Fibroblast of skin of back (primary cell): Measurements from ENCODE around the gene FOXP1.
A peak's percentile ranks its signal among the peaks of the same experiment; 100 is the strongest.
"Not testable (repeated sequence)": the region's sequence is repeated elsewhere in the genome, so short reads cannot be mapped to it uniquely, and the experiment has no call there.

Experiments
- DNase-seq: peaks from one replicate; pipeline ENCODE4 v3.0.0-alpha.2; 2013

Gene FOXP1

GRCh38 chr3:71447803-71448202 is 135.7 kb downstream of the FOXP1 start:
- DNase-seq = peak; percentile 39

GRCh38 chr3:71447197-71447596 is 136.3 kb downstream of the FOXP1 start:
- no peak for DNase-seq

GRCh38 chr3:71446734-71447133 is 136.8 kb downstream of the FOXP1 start:
- no peak for DNase-seq

GRCh38 chr3:71446260-71446659 is 137.3 kb downstream of the FOXP1 start:
- no peak for DNase-seq

- DNase-seq = no peak
These were observed 138.7 kb downstream of the FOXP1 start for GRCh38 chr3:71444861-71445259.

GRCh38 chr3:71444028-71444860 is 139.3 kb downstream of the FOXP1 start:
- DNase-seq = peak; percentile 67

GRCh38 chr3:71443332-71443731 is 140.2 kb downstream of the FOXP1 start:
- DNase-seq = no peak

- DNase-seq = no peak
These were observed 140.9 kb downstream of the FOXP1 start for GRCh38 chr3:71442652-71443042.

GRCh38 chr3:71441925-71442651 is 141.4 kb downstream of the FOXP1 start:
- no peak for DNase-seq

- DNase-seq = peak; percentile 30
These were observed 142.2 kb downstream of the FOXP1 start for GRCh38 chr3:71441217-71441924.

GRCh38 chr3:71438904-71439303 is 144.6 kb downstream of the FOXP1 start:
- DNase-seq = no peak

- DNase-seq = no peak
These were observed 145.3 kb downstream of the FOXP1 start for GRCh38 chr3:71438071-71438685.

GRCh38 chr3:71436337-71436736 is 147.2 kb downstream of the FOXP1 start:
- DNase-seq = peak; percentile 86

GRCh38 chr3:71435836-71436235 is 147.7 kb downstream of the FOXP1 start:
- DNase-seq = not testable (repeated sequence)

GRCh38 chr3:71433631-71434030 is 149.9 kb downstream of the FOXP1 start:
- no peak for DNase-seq

- DNase-seq = no peak
These were observed 151.2 kb downstream of the FOXP1 start for GRCh38 chr3:71432044-71432975.

GRCh38 chr3:71430941-71431552 is 152.5 kb downstream of the FOXP1 start:
- peak; percentile 61 for DNase-seq

- DNase-seq = no peak
These were observed 153.9 kb downstream of the FOXP1 start for GRCh38 chr3:71429597-71429988.

GRCh38 chr3:71428841-71429596 is 154.5 kb downstream of the FOXP1 start:
- DNase-seq = peak; percentile 39

GRCh38 chr3:71425491-71426071 is 157.9 kb downstream of the FOXP1 start:
- DNase-seq = peak; percentile 65
